ENCODE measurements around the gene ZNF584.

ZNF584 gene

DNA sequence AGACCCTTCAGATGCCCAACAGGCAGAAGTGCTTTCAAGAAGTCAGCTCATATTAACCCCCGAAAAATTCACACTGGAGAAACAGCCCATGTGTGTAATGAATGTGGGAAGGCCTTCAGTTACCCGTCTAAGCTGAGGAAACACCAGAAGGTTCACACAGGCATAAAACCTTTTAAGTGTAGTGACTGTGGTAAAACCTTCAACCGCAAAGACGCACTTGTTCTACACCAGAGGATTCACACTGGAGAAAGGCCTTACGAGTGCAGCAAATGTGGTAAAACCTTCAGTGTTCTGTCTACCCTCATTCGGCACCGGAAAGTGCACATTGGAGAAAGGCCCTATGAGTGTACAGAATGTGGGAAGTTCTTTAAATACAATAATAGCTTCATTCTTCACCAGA is 8.6 kb downstream of the ZNF584 start:
- no CpG with 5 or more reads among the region's 7 CpGs for WGBS (ENCODE audit: extremely low coverage, insufficient coverage, insufficient read length)
- no peak overlapping the region for H3K18ac ChIP-seq (ENCODE audit: low read length)

DNA sequence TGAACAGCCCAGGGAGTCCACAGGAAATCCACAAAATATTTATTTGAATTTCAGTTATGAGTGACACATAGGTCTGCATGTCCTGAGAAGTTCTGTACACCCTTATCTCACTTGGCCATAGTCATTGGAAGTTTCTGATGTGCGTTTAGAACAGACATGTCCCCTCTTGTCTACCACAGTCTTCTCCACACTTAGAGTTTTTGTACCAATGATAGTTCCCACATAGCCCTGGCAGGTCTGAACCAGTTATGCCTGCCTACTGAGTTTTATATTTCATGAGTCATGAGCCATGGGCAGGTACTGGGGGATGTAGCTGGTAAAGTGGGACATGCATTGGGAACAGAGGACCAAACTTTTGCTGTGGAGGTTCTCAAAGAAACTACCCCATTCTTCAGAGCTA is 20.2 kb downstream of the ZNF584 start:
- H3K79me1 ChIP-seq (ENCODE audit: low read length) = no peaks in the 10 kb centered on the region
- no peak for DNase-seq
- H3K4ac ChIP-seq (ENCODE audit: low read depth, low read length) = no peak overlapping the region
- no peak overlapping the region for H3K4me3 ChIP-seq (ENCODE audit: low read depth, low read length)
- H3K79me2 ChIP-seq (ENCODE audit: control insufficient read depth, insufficient read depth, low read length, poor library complexity) = no peaks in the 10 kb centered on the region
- H3K27me3 ChIP-seq (ENCODE audit: insufficient read depth, low read length) = no peaks in the 10 kb centered on the region
- no peak overlapping the region for H3K23ac ChIP-seq (ENCODE audit: low read length)
- no peak overlapping the region for H4K8ac ChIP-seq (ENCODE audit: low read depth, low read length)
- H2AFZ ChIP-seq (ENCODE audit: insufficient read depth, low read length, poor library complexity) = no peak overlapping the region
- H2BK120ac ChIP-seq (ENCODE audit: insufficient read depth, low read length, poor library complexity) = no peak overlapping the region
- H3K18ac ChIP-seq (ENCODE audit: low read length) = no peak overlapping the region
- H4K12ac ChIP-seq (ENCODE audit: low read depth, low read length) = no peak overlapping the region
- no CpG with 5 or more reads among the region's 1 CpG for WGBS (ENCODE audit: extremely low coverage, insufficient coverage, insufficient read length)
- H3K4me2 ChIP-seq (ENCODE audit: low read length) = no peak overlapping the region
- no peak overlapping the region for H3K14ac ChIP-seq (ENCODE audit: low read length)
- peaks cover 32% of the 10 kb centered on the region for H3K9me3 ChIP-seq (ENCODE audit: insufficient read depth, low read depth, low read length)
- no peak overlapping the region for H3K9ac ChIP-seq (ENCODE audit: low read length)
- no peak overlapping the region for H2BK5ac ChIP-seq (ENCODE audit: low read depth, low read length, poor library complexity)
- no peak overlapping the region for H3K27ac ChIP-seq (ENCODE audit: low read depth, low read length)
- H3K36me3 ChIP-seq (ENCODE audit: control insufficient read depth in 1 of 2, insufficient read depth in 2 of 2, low read length in 2 of 2) = peaks cover under 1 to 6% of the 10 kb centered on the region in 2 experiments
- no peak overlapping the region for H2AK5ac ChIP-seq (ENCODE audit: low read length)
- no peak overlapping the region for H2BK12ac ChIP-seq (ENCODE audit: low read length)
- H4K91ac ChIP-seq (ENCODE audit: low read depth, low read length) = no peak overlapping the region
- H3K4me1 ChIP-seq (ENCODE audit: control insufficient read depth in 1 of 2, insufficient read depth in 2 of 2, low read length in 2 of 2) = no peaks in the 10 kb centered on the region

More for the DNA sequence above, 8.6 kb downstream of the ZNF584 start:
- no peak overlapping the region for H3K23ac ChIP-seq (ENCODE audit: low read length)
- no peak overlapping the region for H3K4me3 ChIP-seq (ENCODE audit: low read depth, low read length)
- H2AFZ ChIP-seq (ENCODE audit: insufficient read depth, low read length, poor library complexity) = no peak overlapping the region
- H2BK120ac ChIP-seq (ENCODE audit: insufficient read depth, low read length, poor library complexity) = no peak overlapping the region
- H2AK5ac ChIP-seq (ENCODE audit: low read length) = no peak overlapping the region
- H3K9me3 ChIP-seq (ENCODE audit: insufficient read depth, low read depth, low read length) = peaks cover 5% of the 10 kb centered on the region
- H4K91ac ChIP-seq (ENCODE audit: low read depth, low read length) = no peak overlapping the region
- no peak for DNase-seq
- H2BK5ac ChIP-seq (ENCODE audit: low read depth, low read length, poor library complexity) = no peak overlapping the region
- no peaks in the 10 kb centered on the region for H3K79me2 ChIP-seq (ENCODE audit: control insufficient read depth, insufficient read depth, low read length, poor library complexity)
- H3K27me3 ChIP-seq (ENCODE audit: insufficient read depth, low read length) = no peaks in the 10 kb centered on the region
- no peak overlapping the region for H4K12ac ChIP-seq (ENCODE audit: low read depth, low read length)
- H3K4ac ChIP-seq (ENCODE audit: low read depth, low read length) = no peak overlapping the region
- H3K9ac ChIP-seq (ENCODE audit: low read length) = no peak overlapping the region
- H2BK12ac ChIP-seq (ENCODE audit: low read length) = no peak overlapping the region
- H3K36me3 ChIP-seq (ENCODE audit: control insufficient read depth in 1 of 2, insufficient read depth in 2 of 2, low read length in 2 of 2) = peaks cover 12 to 29% of the 10 kb centered on the region in 2 experiments
- no peak overlapping the region for H3K14ac ChIP-seq (ENCODE audit: low read length)
- H3K4me1 ChIP-seq (ENCODE audit: control insufficient read depth in 1 of 2, insufficient read depth in 2 of 2, low read length in 2 of 2) = no peaks in the 10 kb centered on the region
- H3K4me2 ChIP-seq (ENCODE audit: low read length) = no peak overlapping the region
- H3K27ac ChIP-seq (ENCODE audit: low read depth, low read length) = no peak overlapping the region
- H3K79me1 ChIP-seq (ENCODE audit: low read length) = no peaks in the 10 kb centered on the region
- H4K8ac ChIP-seq (ENCODE audit: low read depth, low read length) = no peak overlapping the region

DNA sequence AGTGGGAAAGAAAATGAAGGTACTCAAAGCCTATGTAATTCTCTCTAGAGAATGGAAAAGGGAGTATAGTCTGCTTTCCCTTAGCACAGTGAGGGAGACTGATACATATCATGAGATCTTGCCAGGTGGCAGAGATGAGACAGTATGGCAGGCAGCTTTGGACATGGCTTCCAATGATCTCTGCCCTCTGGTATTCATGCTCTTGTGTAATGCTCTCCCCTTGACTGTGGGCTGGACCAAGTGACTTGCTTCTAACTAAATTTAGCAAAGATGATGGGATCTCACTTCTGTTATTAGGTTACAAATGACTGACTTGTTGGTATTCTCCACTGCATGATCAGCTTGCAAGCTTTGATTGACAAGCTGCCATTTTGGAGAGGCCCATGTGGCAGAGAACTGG is 21.3 kb downstream of the ZNF584 start:
- H3K18ac ChIP-seq (ENCODE audit: low read length) = no peak overlapping the region
- H2BK12ac ChIP-seq (ENCODE audit: low read length) = no peak overlapping the region
- H3K27ac ChIP-seq (ENCODE audit: low read depth, low read length) = no peak overlapping the region
- no peaks in the 10 kb centered on the region for H3K27me3 ChIP-seq (ENCODE audit: insufficient read depth, low read length)
- no peak overlapping the region for H2AFZ ChIP-seq (ENCODE audit: insufficient read depth, low read length, poor library complexity)
- no peak overlapping the region for H4K12ac ChIP-seq (ENCODE audit: low read depth, low read length)
- H3K4ac ChIP-seq (ENCODE audit: low read depth, low read length) = no peak overlapping the region
- H3K4me2 ChIP-seq (ENCODE audit: low read length) = no peak overlapping the region
- no peak overlapping the region for H3K23ac ChIP-seq (ENCODE audit: low read length)
- no peaks in the 10 kb centered on the region for H3K79me2 ChIP-seq (ENCODE audit: control insufficient read depth, insufficient read depth, low read length, poor library complexity)
- no peak overlapping the region for H2BK5ac ChIP-seq (ENCODE audit: low read depth, low read length, poor library complexity)
- no peak overlapping the region for H4K91ac ChIP-seq (ENCODE audit: low read depth, low read length)
- H4K8ac ChIP-seq (ENCODE audit: low read depth, low read length) = no peak overlapping the region
- no peaks in the 10 kb centered on the region for H3K4me1 ChIP-seq (ENCODE audit: control insufficient read depth in 1 of 2, insufficient read depth in 2 of 2, low read length in 2 of 2)
- no peaks in the 10 kb centered on the region for H3K79me1 ChIP-seq (ENCODE audit: low read length)
- no peak for DNase-seq
- H3K4me3 ChIP-seq (ENCODE audit: low read depth, low read length) = no peak overlapping the region
- no peak overlapping the region for H2BK120ac ChIP-seq (ENCODE audit: insufficient read depth, low read length, poor library complexity)
- H3K9me3 ChIP-seq (ENCODE audit: insufficient read depth, low read depth, low read length) = peaks cover 39% of the 10 kb centered on the region
- no peak overlapping the region for H3K9ac ChIP-seq (ENCODE audit: low read length)
- no peak overlapping the region for H2AK5ac ChIP-seq (ENCODE audit: low read length)
- H3K36me3 ChIP-seq (ENCODE audit: control insufficient read depth in 1 of 2, insufficient read depth in 2 of 2, low read length in 2 of 2) = peaks cover 6 to 17% of the 10 kb centered on the region in 2 experiments
- no peak overlapping the region for H3K14ac ChIP-seq (ENCODE audit: low read length)

- H3K79me1 ChIP-seq (ENCODE audit: low read length) = no peaks in the 10 kb centered on the region
- H3K4me1 ChIP-seq (ENCODE audit: control insufficient read depth in 1 of 2, insufficient read depth in 2 of 2, low read length in 2 of 2) = no peaks in the 10 kb centered on the region
- H3K27me3 ChIP-seq (ENCODE audit: insufficient read depth, low read length) = no peaks in the 10 kb centered on the region
- H2BK12ac ChIP-seq (ENCODE audit: low read length) = no peak overlapping the region
- H3K14ac ChIP-seq (ENCODE audit: low read length) = no peak overlapping the region
- H3K79me2 ChIP-seq (ENCODE audit: control insufficient read depth, insufficient read depth, low read length, poor library complexity) = no peaks in the 10 kb centered on the region
- no peak overlapping the region for H2AK5ac ChIP-seq (ENCODE audit: low read length)
- no peak overlapping the region for H3K27ac ChIP-seq (ENCODE audit: low read depth, low read length)
- H3K9me3 ChIP-seq (ENCODE audit: insufficient read depth, low read depth, low read length) = peaks cover 42% of the 10 kb centered on the region
- H2BK120ac ChIP-seq (ENCODE audit: insufficient read depth, low read length, poor library complexity) = no peak overlapping the region
- WGBS (ENCODE audit: extremely low coverage, insufficient coverage, insufficient read length) = no CpG with 5 or more reads among the region's 2 CpGs
- no peak overlapping the region for H3K9ac ChIP-seq (ENCODE audit: low read length)
- no peak overlapping the region for H2AFZ ChIP-seq (ENCODE audit: insufficient read depth, low read length, poor library complexity)
- H3K18ac ChIP-seq (ENCODE audit: low read length) = no peak overlapping the region
- H3K4me3 ChIP-seq (ENCODE audit: low read depth, low read length) = no peak overlapping the region
- no peak overlapping the region for H4K12ac ChIP-seq (ENCODE audit: low read depth, low read length)
- no peak overlapping the region for H4K8ac ChIP-seq (ENCODE audit: low read depth, low read length)
- no peak for DNase-seq
- H3K23ac ChIP-seq (ENCODE audit: low read length) = no peak overlapping the region
- H3K36me3 ChIP-seq (ENCODE audit: control insufficient read depth in 1 of 2, insufficient read depth in 2 of 2, low read length in 2 of 2) = peaks cover 10 to 22% of the 10 kb centered on the region in 2 experiments
- no peak overlapping the region for H2BK5ac ChIP-seq (ENCODE audit: low read depth, low read length, poor library complexity)
- no peak overlapping the region for H4K91ac ChIP-seq (ENCODE audit: low read depth, low read length)
- H3K4me2 ChIP-seq (ENCODE audit: low read length) = no peak overlapping the region
- H3K4ac ChIP-seq (ENCODE audit: low read depth, low read length) = no peak overlapping the region
Measured at GRCh38 chr19:58434217-58434616, 25.8 kb downstream of the ZNF584 start.
